ENCODE data around the gene STUB1.

Gene STUB1

DNA sequence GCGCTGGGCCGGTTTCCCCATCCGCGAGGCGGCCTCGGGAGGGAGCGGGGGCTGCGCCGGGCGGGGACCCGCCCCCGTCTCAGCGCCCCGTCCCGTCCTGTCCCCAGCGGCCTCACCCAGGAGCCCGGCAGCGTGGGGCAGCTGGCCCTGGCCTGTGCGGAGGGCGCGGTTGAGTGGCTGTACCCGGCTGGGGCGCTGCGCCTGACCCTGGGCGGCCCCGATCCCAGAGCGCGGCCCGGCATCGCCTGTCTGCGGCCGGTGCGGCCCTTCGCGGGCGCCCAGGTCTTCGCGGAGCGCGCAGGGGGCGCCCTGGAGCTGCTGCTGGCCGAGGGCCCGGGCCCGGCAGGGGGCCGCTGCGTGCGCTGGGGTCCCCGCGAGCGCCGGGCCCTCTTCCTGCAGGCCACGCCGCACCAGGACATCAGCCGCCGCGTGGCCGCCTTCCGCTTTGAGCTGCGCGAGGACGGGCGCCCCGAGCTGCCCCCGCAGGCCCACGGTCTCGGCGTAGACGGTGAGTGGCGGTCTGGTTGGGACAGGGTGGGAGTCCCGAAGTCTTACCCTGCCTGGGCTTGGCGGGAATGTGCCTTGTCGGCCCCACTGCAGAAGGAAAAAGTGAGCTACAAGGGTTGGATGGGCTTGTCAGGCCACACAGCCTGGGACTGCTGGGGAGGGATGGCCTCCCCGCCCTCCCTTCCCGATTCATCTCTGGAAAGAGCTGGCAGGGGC is 35.4 kb downstream of the STUB1 start:
- peak; percentile 69 for DNase-seq (ENCODE audit: low spot score)
- in situ Hi-C loops (cut with MboI; ENCODE audit: low pct_unique_long_range_greater_than_20kb, low sequenced_read_pairs, unreplicated experiment) = no loop called here
- TF ChIP-seq, protein P1, sequence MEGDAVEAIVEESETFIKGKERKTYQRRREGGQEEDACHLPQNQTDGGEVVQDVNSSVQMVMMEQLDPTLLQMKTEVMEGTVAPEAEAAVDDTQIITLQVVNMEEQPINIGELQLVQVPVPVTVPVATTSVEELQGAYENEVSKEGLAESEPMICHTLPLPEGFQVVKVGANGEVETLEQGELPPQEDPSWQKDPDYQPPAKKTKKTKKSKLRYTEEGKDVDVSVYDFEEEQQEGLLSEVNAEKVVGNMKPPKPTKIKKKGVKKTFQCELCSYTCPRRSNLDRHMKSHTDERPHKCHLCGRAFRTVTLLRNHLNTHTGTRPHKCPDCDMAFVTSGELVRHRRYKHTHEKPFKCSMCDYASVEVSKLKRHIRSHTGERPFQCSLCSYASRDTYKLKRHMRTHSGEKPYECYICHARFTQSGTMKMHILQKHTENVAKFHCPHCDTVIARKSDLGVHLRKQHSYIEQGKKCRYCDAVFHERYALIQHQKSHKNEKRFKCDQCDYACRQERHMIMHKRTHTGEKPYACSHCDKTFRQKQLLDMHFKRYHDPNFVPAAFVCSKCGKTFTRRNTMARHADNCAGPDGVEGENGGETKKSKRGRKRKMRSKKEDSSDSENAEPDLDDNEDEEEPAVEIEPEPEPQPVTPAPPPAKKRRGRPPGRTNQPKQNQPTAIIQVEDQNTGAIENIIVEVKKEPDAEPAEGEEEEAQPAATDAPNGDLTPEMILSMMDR (IDR thresholded peaks at IDR 0.05; ENCODE audit: extremely low read depth, insufficient read depth, missing control alignments) = peak; percentile 42

DNA sequence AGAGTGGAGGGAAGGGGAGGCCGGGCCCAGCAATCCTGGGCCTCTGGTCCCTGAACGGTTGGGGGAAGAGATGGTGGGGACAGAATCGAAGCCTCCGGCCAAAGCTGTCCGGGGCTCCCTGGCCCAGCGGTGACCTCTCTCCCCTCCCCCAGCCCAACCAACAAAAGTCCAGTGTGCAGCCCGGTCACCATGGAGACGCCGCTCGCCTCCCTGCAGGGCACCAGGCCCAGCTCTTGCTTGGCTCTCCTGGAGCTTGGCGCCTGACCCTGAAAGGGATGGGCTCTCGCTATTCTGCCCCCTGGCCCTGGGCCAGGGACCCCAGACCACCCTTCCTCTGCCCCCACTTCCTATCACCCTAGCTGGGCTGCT is 36.0 kb downstream of the STUB1 start:
- DNase-seq (ENCODE audit: low spot score) = no peak
- in situ Hi-C loops (cut with MboI; ENCODE audit: low pct_unique_long_range_greater_than_20kb, low sequenced_read_pairs, unreplicated experiment) = no loop called here
- TF ChIP-seq, protein P1 (IDR thresholded peaks at IDR 0.05; ENCODE audit: extremely low read depth, insufficient read depth, missing control alignments) = no peak

DNA sequence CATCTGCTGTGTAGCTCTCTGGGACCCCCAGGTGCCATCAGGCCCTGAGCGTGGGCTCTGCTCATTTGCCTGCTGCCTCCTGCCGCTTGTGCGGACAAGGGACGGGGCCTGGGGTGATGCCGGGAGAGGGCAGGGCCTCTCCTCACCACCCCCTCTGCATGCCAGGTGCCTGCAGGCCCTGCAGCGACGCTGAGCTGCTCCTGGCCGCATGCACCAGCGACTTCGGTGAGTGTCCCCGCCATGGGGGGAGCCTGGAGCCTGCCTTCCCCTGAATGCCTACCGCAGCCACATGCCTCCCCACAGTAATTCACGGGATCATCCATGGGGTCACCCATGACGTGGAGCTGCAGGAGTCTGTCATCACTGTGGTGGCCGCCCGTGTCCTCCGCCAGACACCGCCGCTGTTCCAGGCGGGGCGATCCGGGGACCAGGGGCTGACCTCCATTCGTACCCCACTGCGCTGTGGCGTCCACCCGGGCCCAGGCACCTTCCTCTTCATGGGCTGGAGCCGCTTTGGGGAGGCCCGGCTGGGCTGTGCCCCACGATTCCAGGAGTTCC is 36.6 kb downstream of the STUB1 start:
- no peak for DNase-seq (ENCODE audit: low spot score)
- TF ChIP-seq, protein P1 (IDR thresholded peaks at IDR 0.05; ENCODE audit: extremely low read depth, insufficient read depth, missing control alignments) = no peak
- in situ Hi-C loops (cut with MboI; ENCODE audit: low pct_unique_long_range_greater_than_20kb, low sequenced_read_pairs, unreplicated experiment) = no loop called here

DNA sequence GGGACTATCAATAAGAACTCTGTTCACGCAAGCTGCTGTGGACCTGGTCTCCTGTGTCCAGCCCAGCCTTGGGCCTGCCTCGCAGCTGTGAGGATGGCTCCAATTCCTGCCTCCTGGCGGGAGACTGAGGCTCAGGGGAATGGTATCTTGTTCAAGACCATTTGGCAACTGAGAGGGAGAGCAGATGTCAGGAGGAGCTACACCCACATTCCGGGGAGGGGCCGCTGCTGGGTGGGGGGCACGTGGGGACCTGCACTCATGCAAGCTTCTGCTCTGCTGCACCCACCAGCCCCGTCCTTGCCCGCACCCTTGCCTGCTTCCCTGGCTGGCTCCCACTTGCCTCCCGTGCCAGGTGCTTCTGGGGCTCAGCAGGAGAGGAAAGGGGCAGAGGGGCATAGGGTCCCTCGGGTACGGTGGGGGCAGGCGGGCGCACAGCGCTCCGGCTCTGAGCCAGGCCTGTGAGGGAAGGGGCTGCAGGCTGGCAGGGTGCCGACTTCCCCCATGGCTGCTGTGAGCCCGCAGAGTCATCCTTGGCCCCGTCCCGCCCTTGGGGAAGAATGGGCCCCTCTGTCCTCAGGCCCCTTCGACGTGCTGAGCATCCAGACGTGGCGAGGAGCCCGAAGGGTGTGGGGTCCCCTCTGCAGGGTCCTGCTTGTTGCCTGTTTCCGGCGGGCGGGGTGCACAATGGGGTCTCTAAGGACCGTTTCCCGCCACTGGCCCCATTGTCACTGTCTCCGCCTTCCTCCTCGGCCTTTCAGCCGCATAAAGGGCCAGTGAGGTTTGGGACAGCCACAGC is 37.4 kb downstream of the STUB1 start:
- TF ChIP-seq, protein P1 (IDR thresholded peaks at IDR 0.05; ENCODE audit: extremely low read depth, insufficient read depth, missing control alignments) = no peak
- in situ Hi-C loops (cut with MboI; ENCODE audit: low pct_unique_long_range_greater_than_20kb, low sequenced_read_pairs, unreplicated experiment) = no loop called here
- no peak for DNase-seq (ENCODE audit: low spot score)

DNA sequence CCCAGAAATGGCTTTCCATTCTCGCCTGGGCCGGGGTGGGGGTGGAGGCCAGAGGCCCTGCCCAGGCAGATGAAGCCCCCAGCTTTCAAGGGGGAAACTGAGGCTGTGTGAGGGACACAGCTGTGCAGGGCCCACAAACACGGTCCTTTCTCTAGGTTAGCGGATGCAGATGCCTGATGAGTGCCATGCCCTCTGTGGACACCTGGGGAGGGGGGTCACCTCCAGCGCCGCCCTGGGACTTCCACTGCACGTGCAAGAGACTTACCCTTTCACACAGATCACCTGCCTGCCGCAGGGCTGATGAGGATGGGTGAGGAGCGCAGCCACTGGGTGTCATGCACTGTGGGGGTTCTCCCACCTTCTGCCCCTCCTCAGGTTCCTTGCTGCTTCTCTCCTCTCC is 38.2 kb downstream of the STUB1 start:
- DNase-seq (ENCODE audit: low spot score) = no peak
- TF ChIP-seq, protein P1 (IDR thresholded peaks at IDR 0.05; ENCODE audit: extremely low read depth, insufficient read depth, missing control alignments) = no peak
- in situ Hi-C loops (cut with MboI; ENCODE audit: low pct_unique_long_range_greater_than_20kb, low sequenced_read_pairs, unreplicated experiment) = no loop called here

DNA sequence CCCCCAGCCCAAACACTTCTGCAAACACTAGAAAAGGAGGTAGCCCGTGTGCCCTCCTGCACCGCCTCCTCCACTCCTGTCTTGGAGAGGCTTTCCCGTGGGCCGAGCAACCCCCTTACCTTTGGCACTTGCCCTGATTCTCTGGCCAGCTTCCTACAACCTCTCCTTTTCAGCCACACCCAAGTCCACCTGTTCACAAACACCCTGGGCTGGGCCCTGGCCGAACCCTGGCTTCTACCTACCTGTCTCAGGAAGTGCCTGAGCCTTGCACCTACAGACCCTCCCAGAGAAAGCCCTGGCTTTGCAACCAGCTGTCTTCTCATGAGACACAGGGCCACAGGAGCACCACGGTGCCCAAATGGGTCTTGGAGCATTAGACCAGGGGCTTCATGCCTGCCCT is 38.7 kb downstream of the STUB1 start:
- in situ Hi-C loops (cut with MboI; ENCODE audit: low pct_unique_long_range_greater_than_20kb, low sequenced_read_pairs, unreplicated experiment) = no loop called here

More for the DNA sequence above, 38.7 kb downstream of the STUB1 start:
- no peak for DNase-seq (ENCODE audit: low spot score)
- TF ChIP-seq, protein P1 (IDR thresholded peaks at IDR 0.05; ENCODE audit: extremely low read depth, insufficient read depth, missing control alignments) = no peak
